GM18858 (cell line): ENCODE data around the gene INTS11.
A peak's percentile ranks its signal among the peaks of the same experiment; 100 is the strongest.
"Not testable (repeated sequence)": the region's sequence is repeated elsewhere in the genome, so short reads cannot be mapped to it uniquely, and the experiment has no call there.

Experiments
- ATAC-seq: cut with Tn5 transposase; IDR thresholded peaks from one replicate; pipeline ENCODE4 v1.9.1; 2021; ENCODE audit not compliant: unreplicated experiment

The INTS11 gene

DNA sequence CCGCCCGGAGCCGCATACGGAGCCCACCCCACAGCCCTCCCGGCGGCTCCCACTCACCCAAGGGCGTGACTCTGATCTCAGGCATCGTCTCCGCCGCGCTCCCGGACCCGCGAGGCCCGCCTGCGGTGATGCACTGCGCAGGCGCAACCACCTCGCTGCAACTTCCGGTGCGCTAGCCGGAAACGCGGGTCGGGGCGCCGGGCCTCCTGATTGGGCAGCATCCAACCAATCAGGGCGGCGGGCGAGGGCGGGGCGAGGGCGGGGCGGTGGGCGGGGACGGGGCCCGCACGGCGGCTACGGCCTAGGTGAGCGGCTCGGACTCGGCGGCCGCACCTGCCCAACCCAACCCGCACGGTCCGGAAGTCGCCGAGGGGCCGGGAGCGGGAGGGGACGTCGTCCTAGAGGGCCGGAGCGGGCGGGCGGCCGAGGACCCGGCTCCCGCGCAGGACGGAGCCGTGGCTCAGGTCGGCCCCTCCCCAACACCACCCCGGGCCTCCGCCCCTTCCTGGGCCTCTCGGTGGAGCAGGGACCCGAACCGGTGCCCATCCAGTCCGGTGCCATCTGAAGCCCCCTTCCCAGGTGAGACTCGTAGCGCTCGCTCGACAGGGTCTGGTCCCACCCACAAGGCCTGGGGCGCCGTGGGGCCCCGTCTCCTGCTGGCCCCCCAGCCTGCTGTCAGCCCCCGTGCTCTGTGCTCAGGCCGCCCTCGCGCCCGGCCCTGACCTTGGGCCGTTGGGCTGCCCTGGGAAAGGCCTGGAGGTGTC lies at the start of gene INTS11, which contains the start of gene CPTP:
INTS11 (minus strand) TSS at position 137 of the 764 bp plus-strand sequence; CDS start at position 85, 52 bp downstream.
CPTP (plus strand) TSS at position 279 of the 764 bp plus-strand sequence. CDS start 2,109 bp downstream, outside the sequence.
- ATAC-seq: peak; percentile 73

DNA sequence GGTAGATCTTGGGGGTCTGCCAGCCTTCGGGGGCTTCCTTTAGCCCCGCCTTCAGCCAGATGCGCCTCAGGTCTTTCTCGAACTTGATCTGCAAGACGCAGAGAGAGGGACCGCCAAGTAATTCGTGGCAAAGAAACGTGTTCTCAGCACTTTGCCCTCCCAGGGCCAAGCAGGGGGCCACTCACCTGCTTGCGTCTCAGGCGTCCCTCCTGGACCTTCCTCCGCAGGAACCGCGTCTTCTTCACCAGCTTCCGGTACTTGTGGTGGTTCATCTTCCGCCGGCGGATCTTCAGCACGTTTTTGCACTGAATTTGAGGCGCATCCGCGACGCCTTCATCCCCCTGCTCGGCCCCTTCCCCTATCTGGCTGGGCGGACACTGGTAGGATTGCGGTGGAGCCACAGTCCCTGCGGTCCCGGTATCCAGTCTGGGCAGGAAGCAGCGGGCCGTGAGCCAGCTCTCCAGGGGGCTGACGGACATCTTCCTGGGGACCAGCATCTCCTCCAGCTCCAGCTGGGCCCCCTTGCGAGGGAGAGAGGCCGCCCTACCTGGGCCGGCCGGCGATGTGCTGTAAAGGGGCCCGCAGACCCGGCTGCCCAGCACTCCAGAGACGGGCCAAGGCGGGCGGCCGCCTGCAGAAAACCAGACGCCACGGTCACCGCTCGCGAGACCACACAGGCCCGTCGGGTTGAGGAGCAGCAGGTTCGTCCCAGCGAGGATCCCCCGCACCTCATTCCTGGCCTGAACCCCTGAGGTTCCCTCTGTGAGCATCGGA lies 49.5 kb upstream of the INTS11 start:
- no peak for ATAC-seq

DNA sequence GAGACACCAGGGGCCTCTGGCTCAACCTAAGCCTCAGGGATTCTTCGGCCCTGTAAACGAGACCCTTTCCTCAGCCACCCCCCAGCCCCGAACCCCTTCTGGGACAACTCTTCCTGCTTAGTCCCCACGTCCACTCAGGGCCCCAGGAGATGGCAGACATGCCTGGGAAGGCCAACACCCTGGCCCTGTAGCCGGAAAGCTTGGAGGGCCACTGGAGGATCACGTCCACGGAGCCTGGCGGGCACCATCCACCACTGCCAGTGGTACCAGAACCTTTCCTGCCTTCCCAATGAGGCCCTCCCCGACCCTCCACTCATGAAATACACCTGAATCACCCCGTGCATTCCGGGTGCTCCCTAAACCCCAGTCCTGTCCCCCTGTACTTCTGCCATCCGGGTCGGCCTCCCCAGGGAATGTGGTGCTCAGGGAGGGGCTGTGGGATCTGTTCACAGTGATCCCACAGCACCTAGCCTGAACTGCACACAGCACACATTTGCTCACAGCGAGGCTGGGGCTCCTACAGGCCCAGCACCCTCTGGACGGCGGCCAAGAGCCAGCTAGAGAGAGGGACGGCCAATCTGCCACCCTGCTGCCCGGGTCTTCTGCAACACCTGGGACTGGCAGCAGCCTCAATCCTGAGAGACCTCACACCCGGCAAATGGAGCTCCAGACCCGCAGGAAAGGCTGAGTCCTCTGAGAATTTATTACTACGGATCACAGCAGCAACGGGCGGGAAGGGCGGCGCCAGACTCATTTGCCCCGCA lies 48.8 kb upstream of the INTS11 start:
- ATAC-seq: no peak

DNA sequence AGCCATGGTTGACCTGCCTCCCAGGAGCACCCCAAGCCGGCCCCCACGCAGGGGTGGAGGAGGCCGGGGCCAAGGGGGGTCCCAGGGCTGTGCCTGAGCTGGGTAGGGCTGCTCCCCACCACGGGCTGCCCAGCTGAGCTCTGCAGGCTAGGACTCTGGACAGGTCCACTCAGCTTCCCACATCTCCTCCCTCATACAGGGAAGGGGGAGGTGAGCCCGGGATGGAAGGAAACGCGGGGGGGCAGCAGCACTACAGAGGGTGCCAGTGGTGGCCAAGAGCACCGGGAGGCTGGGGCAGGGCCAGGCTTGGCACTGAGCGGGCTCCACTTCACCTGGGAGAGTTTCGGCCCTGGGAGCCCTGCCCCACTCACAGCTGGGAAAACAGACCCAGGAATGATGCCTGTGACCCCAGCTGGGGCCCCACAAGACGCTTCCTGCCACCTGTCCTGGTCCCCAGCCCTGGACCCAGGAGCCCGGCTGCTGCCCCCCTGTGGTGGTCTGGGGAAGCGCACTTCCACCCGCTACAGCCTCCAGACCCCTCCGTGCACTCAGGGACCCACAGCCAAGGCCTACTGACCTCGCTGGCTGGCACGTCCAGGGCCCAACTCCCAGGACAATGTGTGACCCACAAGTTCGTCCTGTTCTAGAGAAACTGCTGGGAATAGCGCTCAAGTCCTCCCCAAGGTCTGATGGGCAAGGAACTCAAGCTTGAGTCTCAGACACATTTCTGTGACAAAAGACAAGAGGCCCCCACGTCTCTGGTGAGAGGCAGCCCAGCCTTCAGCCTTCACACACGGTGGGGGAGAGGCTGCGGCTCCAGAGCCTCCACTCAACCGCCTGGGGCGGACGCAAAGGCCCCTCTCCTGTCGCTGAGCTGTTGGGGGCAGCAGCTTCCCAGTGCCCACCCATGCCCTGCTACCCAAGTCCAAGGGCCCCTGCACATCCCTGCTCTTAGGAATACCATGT lies 47.6 kb upstream of the INTS11 start:
- ATAC-seq: no peak

DNA sequence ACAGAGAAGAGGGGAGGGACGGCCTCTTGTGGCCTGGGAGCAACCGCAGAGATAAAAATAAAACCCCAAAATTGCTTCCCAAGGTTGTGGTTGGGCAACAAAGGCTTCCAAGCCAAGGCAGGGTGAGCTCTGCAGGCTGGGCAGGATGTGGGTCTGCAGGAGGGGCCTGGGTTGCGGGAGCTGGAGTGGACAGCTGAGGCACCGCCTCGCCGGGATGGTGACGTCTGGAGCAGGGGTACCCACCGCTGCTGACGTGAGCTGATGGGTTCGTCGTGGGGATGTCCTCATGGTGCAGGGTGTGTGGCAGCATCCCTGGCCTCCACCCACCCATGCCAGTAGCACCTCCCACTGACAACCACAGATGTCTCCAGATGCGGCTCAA lies 46.9 kb upstream of the INTS11 start:
- no peak for ATAC-seq

DNA sequence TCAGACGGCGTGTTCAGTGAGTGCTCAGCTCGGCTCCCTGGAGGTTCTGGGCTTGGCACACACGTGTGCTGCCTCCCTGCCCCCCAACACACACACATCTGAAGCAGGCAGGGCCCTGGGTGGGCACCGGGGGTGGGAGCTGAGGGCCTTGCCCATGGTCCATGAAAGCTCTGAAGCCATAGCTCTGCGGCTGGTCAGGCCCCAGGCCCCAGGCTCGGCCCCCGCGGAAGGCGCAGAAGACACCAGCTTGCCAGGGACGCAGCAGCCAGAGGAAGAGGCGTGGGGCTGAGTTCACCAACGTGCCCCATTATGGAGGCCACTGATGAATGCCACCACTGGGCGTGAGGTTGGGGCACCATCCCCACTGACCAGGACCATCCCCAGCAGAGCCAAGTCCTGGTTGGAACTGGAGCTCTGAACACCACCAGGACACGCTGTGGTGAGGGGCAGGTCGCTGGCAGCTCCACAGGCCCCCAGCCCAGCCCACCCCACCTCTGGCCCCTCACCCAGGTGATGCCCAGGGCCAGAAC lies 46.4 kb upstream of the INTS11 start:
- no peak for ATAC-seq

DNA sequence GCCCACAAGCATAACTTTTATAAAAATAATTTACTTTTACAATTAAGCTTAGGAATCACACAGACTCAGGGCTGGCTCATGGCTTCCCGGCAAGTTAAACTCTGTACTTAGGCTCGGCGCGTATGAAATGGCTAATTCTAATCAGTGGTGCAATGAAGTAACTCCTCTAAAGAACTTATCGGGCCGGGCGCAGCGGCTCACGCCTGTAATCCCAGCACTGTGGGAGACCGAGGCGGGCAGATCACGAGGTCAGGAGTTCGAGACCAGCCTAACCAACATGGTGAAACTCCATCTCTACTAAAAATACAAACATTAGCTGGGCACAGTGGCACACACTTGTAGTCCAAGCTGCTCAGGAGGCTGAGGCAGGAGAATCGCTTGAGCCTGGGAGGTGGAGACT lies 45.6 kb upstream of the INTS11 start:
- ATAC-seq: not testable (repeated sequence)

DNA sequence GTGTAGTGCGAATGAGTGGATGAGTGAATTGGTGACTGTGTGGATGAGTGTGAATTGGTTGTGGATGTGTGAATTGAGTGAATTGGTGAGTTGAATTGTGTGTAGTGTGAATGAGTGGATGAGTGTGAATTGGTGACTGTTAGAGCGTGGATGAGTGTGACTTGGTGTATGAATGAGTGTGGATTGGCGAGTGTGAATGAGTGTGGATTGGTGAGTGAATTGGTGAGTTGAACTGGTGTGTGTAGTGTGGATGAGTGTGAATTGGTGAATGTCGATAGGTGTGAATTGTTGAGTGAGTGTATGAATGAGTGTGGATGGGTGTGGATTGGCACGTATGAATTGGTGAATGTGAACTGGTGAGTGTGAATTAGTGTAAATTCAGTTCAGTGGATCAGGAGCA lies 42.9 kb upstream of the INTS11 start:
- no peak for ATAC-seq

DNA sequence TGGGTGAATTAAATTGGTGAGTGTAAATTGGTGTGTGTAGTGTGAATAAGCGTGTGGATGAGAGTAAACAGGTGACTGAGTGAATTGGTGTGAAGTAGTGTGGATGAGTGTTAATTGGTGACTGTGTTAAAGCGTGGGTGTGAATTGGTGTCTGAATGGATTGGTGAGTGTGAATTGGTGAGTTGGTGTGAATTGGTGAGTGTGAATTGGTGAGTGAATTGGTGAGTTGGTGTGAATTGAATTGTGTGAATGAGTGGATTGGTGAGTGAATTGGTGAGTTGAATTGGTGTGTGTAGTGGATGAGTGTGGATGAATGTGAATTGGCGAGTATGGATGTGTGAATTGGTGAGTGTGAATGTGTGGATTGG lies 42.2 kb upstream of the INTS11 start:
- no peak for ATAC-seq

DNA sequence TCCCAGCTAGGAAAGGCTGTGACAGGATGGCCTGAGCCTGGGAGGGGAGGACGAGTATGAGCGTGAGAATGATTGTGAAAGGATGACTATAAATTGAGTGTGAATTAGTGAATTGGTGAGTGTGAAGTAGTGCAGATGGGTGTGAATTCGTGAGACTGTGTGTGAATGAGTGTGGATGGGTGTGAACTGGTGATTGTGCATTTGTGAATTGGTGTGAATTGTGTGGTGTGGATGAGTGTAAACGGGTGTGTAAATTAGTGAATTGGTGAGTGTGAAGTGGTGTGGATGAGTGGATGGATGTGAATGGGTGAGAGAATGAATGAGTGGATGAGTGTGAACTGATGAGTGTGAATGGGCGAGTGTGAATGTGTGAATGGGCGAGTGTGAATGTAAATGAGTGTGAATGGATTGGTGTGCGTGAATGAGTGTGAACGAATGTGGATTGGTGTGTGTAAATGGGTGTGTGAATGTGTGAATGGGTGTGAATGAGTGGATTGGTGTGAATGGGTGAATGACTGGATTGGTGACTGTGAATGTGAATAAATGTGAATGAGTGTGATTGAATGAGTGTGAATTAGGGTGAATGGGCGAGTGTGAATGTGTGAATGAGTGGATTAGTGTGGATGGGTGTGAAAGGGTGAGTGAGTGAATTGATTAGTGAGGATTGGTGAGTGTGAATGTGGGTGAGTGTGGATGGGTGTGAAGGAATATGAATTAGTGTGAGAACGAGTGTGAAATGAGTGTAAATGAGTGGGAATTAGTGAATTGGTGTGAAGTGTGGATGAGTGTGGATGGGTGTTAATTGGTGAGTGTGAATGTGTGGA lies 41.6 kb upstream of the INTS11 start:
- no peak for ATAC-seq

DNA sequence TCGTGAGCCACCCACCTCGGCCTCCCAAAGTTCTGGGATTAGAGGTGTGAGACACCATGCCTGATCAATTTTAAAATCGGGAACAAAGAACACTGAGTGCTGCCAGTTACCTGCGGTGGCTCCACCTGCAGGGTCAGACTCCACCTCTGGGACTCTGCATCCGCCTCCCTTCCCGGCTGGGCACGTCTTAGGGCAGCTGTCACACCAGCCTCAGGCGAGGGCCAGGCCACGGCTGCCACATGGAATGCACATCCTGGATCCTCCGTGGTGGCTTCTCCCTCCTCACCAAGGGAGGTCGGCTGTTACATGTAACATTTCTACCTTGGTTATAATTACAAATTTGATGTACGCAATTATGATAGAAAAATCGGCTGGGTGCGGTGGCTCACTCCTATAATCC lies 39.8 kb upstream of the INTS11 start:
- no peak for ATAC-seq

DNA sequence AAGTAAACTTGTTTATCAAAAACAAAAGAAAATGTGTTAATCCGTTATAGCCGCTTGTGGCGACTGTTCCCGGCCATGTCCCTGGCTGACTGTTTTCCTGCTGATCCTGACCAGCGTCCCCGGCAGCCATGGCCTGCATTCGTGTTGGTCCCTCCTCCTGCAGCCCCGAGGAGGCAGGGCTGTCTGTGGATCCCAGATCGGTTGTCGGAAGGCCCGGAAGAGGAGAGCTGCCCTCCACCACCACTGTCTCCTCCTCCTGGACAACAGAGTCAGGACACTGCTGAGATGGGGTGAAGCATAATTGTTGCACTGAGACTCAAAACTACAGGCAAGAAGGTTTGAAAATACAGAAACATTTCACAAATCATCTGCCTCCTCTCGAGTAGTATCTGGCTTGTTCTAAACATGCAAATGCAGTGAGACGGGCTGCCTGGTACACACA lies 37.5 kb upstream of the INTS11 start:
- ATAC-seq: no peak

DNA sequence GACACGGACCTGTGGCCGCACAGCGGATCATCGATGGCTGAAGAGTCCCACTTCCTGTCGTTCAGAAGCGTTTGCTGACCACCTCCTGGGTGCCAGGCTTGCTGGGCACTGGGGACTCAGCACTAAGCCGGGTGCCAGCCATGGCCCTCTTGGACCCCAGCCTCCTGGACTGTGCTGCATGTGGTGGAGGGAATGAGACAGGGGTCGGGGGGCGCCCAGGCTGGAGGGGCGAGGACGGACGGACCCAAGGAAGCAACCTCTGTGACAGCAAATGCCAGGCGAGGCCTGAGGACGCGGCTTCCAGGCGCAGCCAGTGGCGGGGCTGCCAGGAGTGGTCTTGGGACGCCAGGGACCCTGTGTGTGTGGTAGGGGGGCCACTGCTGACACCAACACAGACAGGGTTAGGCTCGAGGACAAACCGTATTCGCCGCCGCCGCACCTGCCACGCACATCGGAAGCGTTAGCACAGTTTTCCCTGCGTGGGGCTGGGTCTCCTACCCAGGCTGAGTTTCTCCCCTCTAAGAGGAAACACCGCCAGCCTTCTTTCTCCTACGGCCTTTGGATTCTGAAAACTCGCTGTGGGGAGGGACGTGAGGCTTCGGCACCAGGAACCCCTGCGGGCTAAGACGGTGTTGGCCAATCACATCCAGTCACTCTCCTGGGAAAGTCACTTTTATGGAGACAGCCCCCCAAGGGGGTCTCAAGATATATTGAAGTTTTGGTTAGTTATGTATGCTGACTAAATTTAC lies 36.9 kb upstream of the INTS11 start:
- no peak for ATAC-seq

DNA sequence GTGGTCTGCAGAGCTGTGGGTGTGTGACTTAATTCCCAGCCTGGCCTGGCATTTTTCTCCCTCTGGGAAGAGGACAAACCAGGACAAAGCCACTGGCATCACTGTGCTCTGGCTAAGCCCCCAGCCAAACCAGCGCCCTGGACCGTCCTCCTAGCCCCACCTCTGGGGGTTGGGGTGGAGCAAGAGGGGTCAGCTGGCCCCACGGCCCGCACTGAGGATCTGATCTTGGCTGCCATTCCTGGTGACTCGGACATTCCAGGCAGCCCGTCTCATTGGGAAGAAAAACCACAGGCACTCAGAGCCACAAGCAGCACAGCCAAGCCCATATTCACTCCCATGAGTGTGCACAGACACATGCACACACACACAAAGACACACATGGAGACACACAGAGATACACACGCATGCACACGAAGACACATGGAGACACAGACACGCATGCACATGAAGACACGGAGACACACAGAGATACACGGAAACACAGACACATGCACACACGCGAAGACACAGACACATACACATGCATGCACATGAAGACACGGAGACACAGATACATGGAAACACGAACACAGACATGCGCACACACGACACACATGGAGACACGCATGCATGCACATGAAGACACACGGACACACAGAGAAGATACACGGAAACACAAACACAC lies 36.2 kb upstream of the INTS11 start:
- no peak for ATAC-seq

DNA sequence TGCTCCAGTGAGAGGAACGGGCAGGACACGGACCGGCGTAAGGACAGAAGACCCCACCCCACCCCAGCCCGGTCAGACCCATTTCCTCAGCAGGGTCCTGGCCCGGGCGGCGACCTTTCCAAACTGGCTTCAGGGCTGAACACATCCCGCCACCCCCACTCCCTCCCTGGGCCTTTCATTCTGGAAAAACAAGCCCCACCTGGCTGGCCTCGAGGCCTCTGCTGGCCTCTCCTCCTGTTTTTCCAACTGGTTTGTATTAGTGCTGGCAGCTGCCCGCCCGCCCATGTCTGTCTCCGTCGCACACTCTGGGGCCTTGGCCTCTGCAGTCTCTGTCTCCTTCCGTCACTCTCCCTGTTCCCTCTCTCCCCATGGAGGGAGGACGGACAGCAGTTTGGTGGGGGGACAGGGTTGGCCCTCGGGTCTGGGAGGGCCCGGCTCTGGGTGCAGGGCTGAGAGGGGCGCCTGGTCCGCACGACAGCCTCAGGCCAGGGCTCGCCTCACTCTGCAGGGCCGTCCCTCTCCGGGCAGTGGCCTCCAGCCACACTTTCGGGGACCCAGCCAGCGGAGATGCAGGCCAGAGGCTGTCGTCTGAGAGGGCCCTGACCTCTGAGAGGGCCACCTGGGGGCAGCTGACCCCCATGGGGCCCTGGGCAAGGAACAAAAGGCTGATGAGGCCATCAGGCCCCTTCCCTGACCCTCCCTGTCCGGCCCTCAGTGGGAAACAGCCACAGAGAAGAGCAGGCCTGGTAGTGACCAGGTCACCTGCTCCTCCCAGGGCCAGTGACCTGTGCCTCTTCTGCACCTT lies 35.4 kb upstream of the INTS11 start:
- no peak for ATAC-seq

DNA sequence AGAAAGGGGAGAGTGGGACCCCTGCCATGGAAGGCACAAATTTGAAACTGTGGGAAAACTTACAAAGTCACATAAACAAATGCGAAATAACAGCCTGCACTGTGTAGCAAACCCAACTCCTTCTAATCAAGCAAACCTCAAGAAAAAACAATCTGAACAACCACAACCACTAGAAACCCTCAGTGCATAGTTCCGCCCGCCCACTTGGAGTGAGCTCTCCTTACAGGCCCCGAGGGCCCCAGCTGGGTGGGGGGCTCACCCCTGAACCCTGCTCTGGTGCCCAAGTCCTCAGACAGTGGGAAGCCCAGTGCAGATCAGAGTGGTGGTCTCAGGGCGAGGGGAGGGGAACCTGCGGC lies 34.8 kb upstream of the INTS11 start:
- no peak for ATAC-seq
